GM12878 (cell line): Measurements from ENCODE around the gene TDRD7. TPM values are rescaled to one million over a fixed set of nuclear protein-coding genes. Genes with fewer than 3 reads are reported as not detected.

Experiments used
- ATAC-seq: fragments of 200-7000 bp; cut with Tn5 transposase; 3 replicates; pipeline ENCODE4 v1.9.1; 2020; ENCODE audit warnings: mild to moderate bottlenecking, moderate library complexity
- Bru-seq: library from RNA; stranded (reverse); fragments of 400-500 nt; gene quantifications from one replicate; lab custom pipeline; 2021; lab: Mats Ljungman, UMichigan
- BruChase-seq, 2 experiments: library from RNA; stranded (reverse); fragments of 400-500 nt; gene quantifications; one replicate each; lab custom pipeline; 2021; lab: Mats Ljungman, UMichigan
- BruUV-seq: library from RNA; stranded (reverse); fragments of 400-500 nt; replicated peaks from 2 replicates; lab custom pipeline; 2021; lab: Mats Ljungman, UMichigan
- CTCF ChIA-PET: fragments of 300-600 bp; sonication (Branson Sonifier 250); formaldehyde crosslinking; extraction: SDS; loops from one replicate; lab custom pipeline; 2021; ENCODE audit warnings: inconsistent platforms; lab: Yijun Ruan, JAX
- POLR2A ChIA-PET: fragments of 350-600 bp; formaldehyde crosslinking; extraction: SDS; loops from one replicate; lab custom pipeline; 2021; ENCODE audit warnings: inconsistent platforms; lab: Charles Lee
- RAD21 ChIA-PET: fragments of 300-600 bp; sonication (Branson Sonifier 250); formaldehyde crosslinking; loops from one replicate; lab custom pipeline; 2023; ENCODE audit warnings: antibody characterized with exemption; ENCODE audit not compliant: unreplicated experiment; lab: Charles Lee
- SMC1A ChIA-PET: fragments of 300-600 bp; sonication (Branson Sonifier 250); formaldehyde crosslinking; loops from one replicate; lab custom pipeline; 2023; ENCODE audit not compliant: unreplicated experiment, uncharacterized antibody; lab: Charles Lee
- DNase-seq: peaks from one replicate; pipeline ENCODE4 v3.0.0-alpha.2; 2011; ENCODE audit warnings: low read depth, low spot score
- FAIRE-seq: peaks from 3 replicates; lab custom pipeline; 2011; peaks lifted over from hg19 to GRCh38; lab: Jason Lieb, UNC
- H2AFZ ChIP-seq: 2 replicates; pipeline ENCODE4 v1.6.0; 2011; ENCODE audit warnings: low read depth, low read length, control low read depth; ENCODE audit not compliant: control insufficient read depth
- H3K27ac ChIP-seq: 2 replicates; pipeline ENCODE4 v1.5.1; 2011; ENCODE audit warnings: control low read depth; ENCODE audit not compliant: control insufficient read depth, insufficient read depth
- H3K27me3 ChIP-seq, 2 experiments: replicated peaks in 1 of 2; 2 replicates each; pipeline versions ENCODE4 v1.6.0 to v1.6.1; 2011; ENCODE audit warnings: low read length in 1 of 2; ENCODE audit not compliant: control insufficient read depth in 2 of 2, insufficient read depth in 2 of 2
- H3K36me3 ChIP-seq, 2 experiments: 2 replicates each; pipeline ENCODE4 v1.5.1; 2011; ENCODE audit warnings: low read length in 1 of 2; ENCODE audit not compliant: control insufficient read depth in 2 of 2, insufficient read depth in 2 of 2
- H3K4me1 ChIP-seq: 2 replicates; pipeline ENCODE4 v1.6.1; 2011; ENCODE audit warnings: mild to moderate bottlenecking, low read length, moderate library complexity, mixed read lengths; ENCODE audit not compliant: control insufficient read depth, insufficient read depth
- H3K4me2 ChIP-seq: 2 replicates; pipeline ENCODE4 v1.6.0; 2011; ENCODE audit warnings: control low read depth; ENCODE audit not compliant: control insufficient read depth, insufficient read depth
- H3K4me3 ChIP-seq: fragments of 200-600 bp; sonication (generic); 2 replicates; pipeline ENCODE4 v1.5.1; 2016
- H3K79me2 ChIP-seq: 2 replicates; pipeline ENCODE4 v1.6.0; 2011; ENCODE audit warnings: low read length; ENCODE audit not compliant: control insufficient read depth, insufficient read depth
- H3K9ac ChIP-seq: 2 replicates; pipeline ENCODE4 v1.8.0; 2011; ENCODE audit warnings: low read length, control low read depth, mixed read lengths; ENCODE audit not compliant: control insufficient read depth, insufficient read depth
- H3K9me3 ChIP-seq: replicated peaks from 3 replicates; pipeline ENCODE4 v1.5.1; 2011; ENCODE audit warnings: mild to moderate bottlenecking, low read length; ENCODE audit not compliant: control insufficient read depth, insufficient read depth
- H4K20me1 ChIP-seq: 2 replicates; pipeline ENCODE4 v1.6.0; 2011; ENCODE audit not compliant: control insufficient read depth, insufficient read depth
- CHD1 ChIP-seq: IDR thresholded peaks from 2 replicates; pipeline ENCODE4 v1.6.1; 2012; ENCODE audit warnings: low read depth, low read length, improper control_type of control experiment
- HCFC1 ChIP-seq: fragments of 150-350 bp; IDR thresholded peaks from 2 replicates; pipeline ENCODE4 v1.6.1; 2014; ENCODE audit warnings: low read length
- IKZF1 ChIP-seq: fragments of 450-650 bp; conservative IDR thresholded peaks from 2 replicates; pipeline ENCODE4 v1.6.1; 2017; ENCODE audit warnings: antibody characterized with exemption, mild to moderate bottlenecking
- MXI1 ChIP-seq: fragments of 150-350 bp; IDR thresholded peaks from 2 replicates; pipeline ENCODE4 v1.6.1; 2011; ENCODE audit warnings: low read depth, mild to moderate bottlenecking, inconsistent platforms, low read length, improper control_type of control experiment
- NBN ChIP-seq: fragments of 450-650 bp; IDR thresholded peaks from 2 replicates; pipeline ENCODE4 v1.6.1; 2016
- RAD51 ChIP-seq: fragments of 450-650 bp; IDR thresholded peaks from 2 replicates; pipeline ENCODE4 v1.6.1; 2016; ENCODE audit warnings: moderate library complexity, mild to moderate bottlenecking, inconsistent platforms
- RELA ChIP-seq: fragments of 450-650 bp; IDR thresholded peaks from 2 replicates; pipeline ENCODE4 v1.8.0; 2014; ENCODE audit warnings: borderline replicate concordance; ENCODE audit not compliant: partially characterized antibody
- RUNX3 ChIP-seq: IDR thresholded peaks from 2 replicates; pipeline ENCODE4 v1.6.1; 2012; ENCODE audit warnings: low read length, inconsistent platforms
- SMARCA5 ChIP-seq: fragments of 450-650 bp; IDR thresholded peaks from 2 replicates; pipeline ENCODE4 v1.6.1; 2017; ENCODE audit warnings: mild to moderate bottlenecking
- SPI1 ChIP-seq: IDR thresholded peaks from 2 replicates; pipeline ENCODE4 v1.6.1; 2011; ENCODE audit warnings: low read depth, mild to moderate bottlenecking, low read length, moderate library complexity, borderline replicate concordance; ENCODE audit not compliant: insufficient read depth
- SUPT20H ChIP-seq: IDR thresholded peaks from 2 replicates; pipeline ENCODE4 v1.6.1; 2011; ENCODE audit warnings: low read depth, mild to moderate bottlenecking, low read length, moderate library complexity, borderline replicate concordance; ENCODE audit not compliant: control insufficient read depth
- SUZ12 ChIP-seq: fragments of 200-600 bp; sonication (generic); IDR thresholded peaks from one replicate; pipeline ENCODE4 v1.6.1; 2018; ENCODE audit warnings: antibody characterized with exemption, mild to moderate bottlenecking; ENCODE audit not compliant: unreplicated experiment
- TCF3 ChIP-seq: IDR thresholded peaks from 2 replicates; pipeline ENCODE4 v1.6.1; 2012; ENCODE audit warnings: low read depth, mild to moderate bottlenecking, low read length, borderline replicate concordance; ENCODE audit not compliant: insufficient read depth
- ZNF274 ChIP-seq: IDR thresholded peaks from one replicate; pipeline ENCODE4 v1.8.0; 2011; ENCODE audit not compliant: insufficient read length, insufficient read depth
- ZZZ3 ChIP-seq: IDR thresholded peaks from 2 replicates; pipeline ENCODE4 v1.6.1; 2011; ENCODE audit warnings: low read depth; ENCODE audit not compliant: control insufficient read depth, insufficient read length
- WGBS: methylation state at CpG from one replicate; pipeline ENCODE4 v1.1.6; 2016; ENCODE audit warnings: low lambda C conversion rate; ENCODE audit not compliant: insufficient replicate concordance, insufficient coverage; ENCODE audit errors: missing lambda C conversion rate; 5-methylcytosine and 5-hydroxymethylcytosine counted together
- in situ Hi-C: fragments of 300-500 bp; cut with MboI; formaldehyde crosslinking; loops from 9 replicates; pipeline ENCODE4 v1.14.3; 2018; ENCODE audit warnings: mixed read lengths
- intact Hi-C: fragments of 100-400 bp; cut with micrococcal nuclease; formaldehyde crosslinking; loops from one replicate; pipeline ENCODE4 v1.14.2; 2022; ENCODE audit not compliant: unreplicated experiment
- long read RNA-seq, 2 experiments: library from polyadenylated mRNA; unstranded; transcript quantifications; one replicate each; pipeline ENCODE4 v2.0.0, GENCODE V29; 2019 to 2020
- polyA minus RNA-seq, 3 experiments: library from RNA; depleted of rRNA, polyadenylated mRNA; stranded (reverse); fragments of >200 nt; gene quantifications; 2 replicates each; pipeline ENCODE4 v1.2.3, GENCODE V29; 2011
- polyA plus RNA-seq, 11 experiments: library from polyadenylated mRNA; depleted of rRNA in 4 of 11; unstranded in 6 of 11; stranded (reverse) in 5 of 11; fragments of >200 nt; fragmentation: Nextera tagmentation in 4 of 11; fragmentation: Illumina TruSeq in 1 of 11; extraction: Ambion mirVana in 4 of 11; extraction: Trizol in 1 of 11; gene quantifications; 1 replicate in 1 of 11; 2 replicates in 10 of 11; pipeline versions ENCODE4 v1.2.1 to v1.2.3, GENCODE V29; 2011 to 2016; ENCODE audit warnings: inconsistent platforms in 2 of 11, missing spikeins in 2 of 11, low read depth in 1 of 11
- total RNA-seq, 4 experiments: library from RNA; depleted of rRNA in 3 of 4; stranded (reverse); fragments of >200 nt in 3 of 4; fragmentation: Illumina TruSeq in 1 of 4; extraction: Trizol in 1 of 4; gene quantifications; 2 replicates each; pipeline versions ENCODE4 v1.2.1 to v1.2.3, GENCODE V29; 2013 to 2021

TDRD7 gene, protein sequence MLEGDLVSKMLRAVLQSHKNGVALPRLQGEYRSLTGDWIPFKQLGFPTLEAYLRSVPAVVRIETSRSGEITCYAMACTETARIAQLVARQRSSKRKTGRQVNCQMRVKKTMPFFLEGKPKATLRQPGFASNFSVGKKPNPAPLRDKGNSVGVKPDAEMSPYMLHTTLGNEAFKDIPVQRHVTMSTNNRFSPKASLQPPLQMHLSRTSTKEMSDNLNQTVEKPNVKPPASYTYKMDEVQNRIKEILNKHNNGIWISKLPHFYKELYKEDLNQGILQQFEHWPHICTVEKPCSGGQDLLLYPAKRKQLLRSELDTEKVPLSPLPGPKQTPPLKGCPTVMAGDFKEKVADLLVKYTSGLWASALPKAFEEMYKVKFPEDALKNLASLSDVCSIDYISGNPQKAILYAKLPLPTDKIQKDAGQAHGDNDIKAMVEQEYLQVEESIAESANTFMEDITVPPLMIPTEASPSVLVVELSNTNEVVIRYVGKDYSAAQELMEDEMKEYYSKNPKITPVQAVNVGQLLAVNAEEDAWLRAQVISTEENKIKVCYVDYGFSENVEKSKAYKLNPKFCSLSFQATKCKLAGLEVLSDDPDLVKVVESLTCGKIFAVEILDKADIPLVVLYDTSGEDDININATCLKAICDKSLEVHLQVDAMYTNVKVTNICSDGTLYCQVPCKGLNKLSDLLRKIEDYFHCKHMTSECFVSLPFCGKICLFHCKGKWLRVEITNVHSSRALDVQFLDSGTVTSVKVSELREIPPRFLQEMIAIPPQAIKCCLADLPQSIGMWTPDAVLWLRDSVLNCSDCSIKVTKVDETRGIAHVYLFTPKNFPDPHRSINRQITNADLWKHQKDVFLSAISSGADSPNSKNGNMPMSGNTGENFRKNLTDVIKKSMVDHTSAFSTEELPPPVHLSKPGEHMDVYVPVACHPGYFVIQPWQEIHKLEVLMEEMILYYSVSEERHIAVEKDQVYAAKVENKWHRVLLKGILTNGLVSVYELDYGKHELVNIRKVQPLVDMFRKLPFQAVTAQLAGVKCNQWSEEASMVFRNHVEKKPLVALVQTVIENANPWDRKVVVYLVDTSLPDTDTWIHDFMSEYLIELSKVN
- total RNA-seq (2013; cell fraction: nucleolus; rRNA removed), result 44.4 and 45.0 TPM in 2 replicates
- total RNA-seq (2014; rRNA removed) (16.2 and 18.6 TPM in 2 replicates), total RNA-seq (2014; rRNA removed; fragmentation: Illumina TruSeq; extraction: Trizol) (21.5 and 22.2 TPM in 2 replicates), total RNA-seq (2021) (16.2 and 17.9 TPM in 2 replicates), polyA plus RNA-seq (2011; rRNA removed) (26.4 and 36.3 TPM in 2 replicates), polyA plus RNA-seq (2014; fragmentation: Illumina TruSeq; extraction: Trizol) (20.4 and 26.2 TPM in 2 replicates), polyA plus RNA-seq (2014; fragmentation: Nextera tagmentation; extraction: Ambion mirVana) (1 to 10 TPM; 5.7 to 8.3 TPM), polyA plus RNA-seq (2014; rRNA removed) (13.0 and 16.2 TPM in 2 replicates), polyA plus RNA-seq (2016; fragmentation: Nextera tagmentation; extraction: Ambion mirVana) (10 to 100 TPM; 14.9 to 16.1 TPM), polyA minus RNA-seq (2011; rRNA and poly(A)+ RNA removed) (23.5 and 27.9 TPM in 2 replicates), Bru-seq, nascent RNA (percentile 85 among the genes with signal in this experiment), BruChase-seq, experiment 1, labeled RNA remaining after a 6-hour chase (percentile 67 among the genes with signal in this experiment), BruChase-seq, experiment 2, labeled RNA remaining after a 2-hour chase (percentile 73 among the genes with signal in this experiment)
- 6.9 TPM for polyA plus RNA-seq (2011; ENCODE audit: low read depth)
- 12.2 and 13.4 TPM in 2 replicates for polyA plus RNA-seq (2011; cell fraction: cytosol; rRNA removed)
- 22.2 and 22.6 TPM in 2 replicates for polyA plus RNA-seq (2011; cell fraction: nucleus; rRNA removed)
- polyA plus RNA-seq (2012), result 7.7 and 10.2 TPM in 2 replicates
- 6.8 and 10.0 TPM in 2 replicates for polyA minus RNA-seq (2011; cell fraction: cytosol; rRNA and poly(A)+ RNA removed)
- 11.4 and 18.4 TPM in 2 replicates for polyA minus RNA-seq (2011; cell fraction: nucleus; rRNA and poly(A)+ RNA removed)
- long read RNA-seq, experiment 1, partial matches to known transcripts, result 1 of 1 reads
- long read RNA-seq, experiment 1, other reads (novel, unspliced or antisense), result 0 of 1 reads
- long read RNA-seq, experiment 2, partial matches to known transcripts, result 14 of 21 reads
- long read RNA-seq, experiment 2, other reads (novel, unspliced or antisense), result 5 of 21 reads

DNA sequence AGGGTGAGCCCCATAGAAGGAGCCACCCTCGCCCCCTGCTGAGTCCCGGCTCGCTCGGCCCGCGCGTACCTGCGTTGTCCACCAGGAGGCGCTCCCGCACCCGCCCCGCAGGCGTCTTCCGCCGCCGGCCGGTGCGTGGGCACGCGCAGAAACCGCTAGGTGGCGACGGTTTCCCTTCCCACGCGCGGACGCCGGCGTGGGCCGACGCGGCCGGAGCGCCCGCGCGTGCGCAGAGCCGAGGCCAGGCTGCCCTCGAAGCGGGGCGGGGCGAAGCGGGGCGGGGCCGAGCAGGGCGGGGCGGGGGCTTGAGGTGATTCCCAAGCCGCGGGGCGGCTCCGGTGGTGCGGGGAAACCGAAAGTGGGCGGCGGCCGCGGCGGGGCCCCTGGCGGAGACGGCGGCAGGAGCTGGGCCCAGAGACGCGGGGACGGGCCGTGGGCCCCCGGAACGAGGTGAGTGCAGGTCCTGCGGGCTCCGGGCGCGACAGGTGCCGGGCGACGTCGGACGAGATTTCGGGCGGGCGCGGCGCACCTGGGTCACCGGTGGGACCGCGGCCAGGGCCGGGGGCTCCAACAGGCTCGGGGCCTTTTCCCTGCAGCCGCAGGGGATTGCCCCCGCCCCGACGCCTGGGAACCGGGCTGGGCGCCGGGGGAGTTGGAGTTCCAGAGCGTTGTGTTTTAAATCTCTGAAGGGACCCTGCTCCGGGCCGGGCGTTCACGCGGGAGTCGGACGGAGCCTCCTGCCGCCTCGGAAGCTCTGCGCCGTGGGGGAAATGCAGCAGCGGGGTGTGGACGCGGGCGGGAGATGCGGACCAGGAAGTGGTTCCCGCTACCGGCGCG, at the start of gene TDRD7:
TSS of gene TDRD7 (plus strand) at position 308 of the 837 bp plus-strand sequence. CDS start 16,370 bp downstream, outside the sequence.
- ChIA-PET CTCF (interaction anchor here (0.6 to 16.4 kb wide), 25 partner anchors 8 to 1019 kb away, joined by 3 to 157 read pairs (median 5); partner anchors contain the start of gene TMOD1), SMC1A (interaction anchor here (0.7 to 5.3 kb wide), 20 partner anchors 9 to 558 kb away, joined by 3 to 31 read pairs (median 5); partner anchors contain the start of gene ZNF782), POLR2A (interaction anchor here (0.6 to 1.6 kb wide), 6 partner anchors 24 to 507 kb away, joined by 3 to 6 read pairs (median 4); partner anchors contain the start of genes NCBP1, TMOD1 and TSTD2), RAD21 (interaction anchor here (0.9 to 3.1 kb wide), 10 partner anchors 9 to 555 kb away, joined by 3 to 21 read pairs (median 7); partner anchors contain the start of gene TMOD1)
- intact Hi-C loops (loop anchor here (1.0 to 5.0 kb wide), 3 partner anchors 90 to 203 kb away; partner anchors contain the start of gene TMOD1), in situ Hi-C loops (loop anchor here (5.0 kb wide), 2 partner anchors 50 to 205 kb away; no protein-coding TSS in a partner anchor)
- Histone ChIP-seq H2AFZ (peak within 1 kb of the TSS; percentile 95), H4K20me1 (no peaks in the 10 kb centered on the region; the same call in 1 of the 2 replicates), H3K4me1 (peaks cover 3% of the 10 kb centered on the region; the same call in 1 of the 2 replicates), H3K27ac (peak within 1 kb of the TSS; percentile 23), H3K27me3 (no peaks in the 10 kb centered on the region; a peak in 1 of 4 replicates), H3K4me3 (peak within 1 kb of the TSS; percentile 86), H3K4me2 (peak within 1 kb of the TSS; percentile 68), H3K9ac (peak within 1 kb of the TSS; percentile 81), H3K79me2 (peaks cover 14% of the 10 kb centered on the region), H3K36me3 (no peaks in the 10 kb centered on the region), H3K9me3 (no peaks in the 10 kb centered on the region)
- no TSS peak for BruUV-seq
- WGBS, result under 1% methylated on average over 89 of the region's 115 CpGs
- FAIRE-seq (no peak), DNase-seq (peak; percentile 50), ATAC-seq (peak; percentile 85)
- TF ChIP-seq ZNF274 (no peak), SUZ12 (no peak), NBN (no peak), RELA (peak; percentile 43), ZZZ3 (no peak), TCF3 (peak; percentile 82), RAD51 (no peak), RUNX3 (peak; percentile 87), IKZF1 (peak; percentile 84), SUPT20H (no peak), SPI1 (no peak), SMARCA5 (peak; percentile 98), MXI1 (0 out of 2 replicates have a peak, but pooled peaks have one; percentile 22), HCFC1 (peak; percentile 49), CHD1 (no peak)
